ENCODE results near the gene ASPG. TPM values are rescaled to one million over a fixed set of nuclear protein-coding genes. Genes with fewer than 3 reads are reported as not detected.

The ASPG gene
- total and polyA plus RNA-seq, 2 donors (not counting 1 experiment from before 2014, with no cell fraction given) = not detected

- Histone ChIP-seq H2AFZ (ENCODE audit: low read length) (no peak overlapping the region), H3K36me3 (ENCODE audit: control insufficient read depth, insufficient read depth, low read length) (no peaks in the 10 kb centered on the region), H3K79me2 (ENCODE audit: control insufficient read depth, insufficient read depth, low read length) (no peaks in the 10 kb centered on the region), H3K27ac (ENCODE audit: insufficient read depth, low read length) (no peak overlapping the region), H3K4me1 (ENCODE audit: control insufficient read depth, extremely low read depth, insufficient read depth, low read length) (no peaks in the 10 kb centered on the region), H4K20me1 (ENCODE audit: control insufficient read depth, extremely low read depth, insufficient read depth, low read length) (no peaks in the 10 kb centered on the region), H3K4me3 (replicated peaks in 1 of 4; ENCODE audit: control extremely low read depth in 1 of 4, insufficient read depth in 1 of 4, low read depth in 3 of 4, low read length in 4 of 4) (no peak overlapping the region), H3K9me3 (ENCODE audit: control insufficient read depth, insufficient read depth, low read depth, low read length) (no peaks in the 10 kb centered on the region), H3K27me3 (ENCODE audit: control insufficient read depth, insufficient read depth, low read length) (peaks cover 15% of the 10 kb centered on the region), H3K4me2 (ENCODE audit: extremely low read depth, insufficient read depth, low read length) (no peak overlapping the region), H3K9ac (ENCODE audit: insufficient read depth, low read length) (no peak overlapping the region)
- no peak for DNase-seq (ENCODE audit: low read depth in 2 of 2)
- no peak for TF ChIP-seq CTCF (conservative IDR thresholded peaks at IDR 0.05 in 1 of 2, IDR thresholded peaks at IDR 0.05 in 1 of 2; ENCODE audit: low read depth in 1 of 2, low read length in 2 of 2)
- peak; percentile 78 for TF ChIP-seq EZH2 (IDR thresholded peaks at IDR 0.05; ENCODE audit: low read length, missing control alignments)
Measured at GRCh38 chr14:104136472-104137296, 51.2 kb downstream of the ASPG start.

GRCh38 chr14:104137297-104138097 lies 52.0 kb downstream of the ASPG start:
- Histone ChIP-seq H3K36me3 (ENCODE audit: control insufficient read depth, insufficient read depth, low read length) (no peaks in the 10 kb centered on the region), H3K9me3 (ENCODE audit: control insufficient read depth, insufficient read depth, low read depth, low read length) (no peaks in the 10 kb centered on the region), H3K9ac (ENCODE audit: insufficient read depth, low read length) (no peak overlapping the region), H3K4me1 (ENCODE audit: control insufficient read depth, extremely low read depth, insufficient read depth, low read length) (no peaks in the 10 kb centered on the region), H3K27ac (ENCODE audit: insufficient read depth, low read length) (no peak overlapping the region), H3K4me3 (replicated peaks in 1 of 4; ENCODE audit: control extremely low read depth in 1 of 4, insufficient read depth in 1 of 4, low read depth in 3 of 4, low read length in 4 of 4) (peak overlapping the region in 1 of 4 experiments; percentile 38), H3K4me2 (ENCODE audit: extremely low read depth, insufficient read depth, low read length) (peak overlapping the region; percentile 40), H2AFZ (ENCODE audit: low read length) (no peak overlapping the region), H3K79me2 (ENCODE audit: control insufficient read depth, insufficient read depth, low read length) (no peaks in the 10 kb centered on the region), H4K20me1 (ENCODE audit: control insufficient read depth, extremely low read depth, insufficient read depth, low read length) (no peaks in the 10 kb centered on the region), H3K27me3 (ENCODE audit: control insufficient read depth, insufficient read depth, low read length) (peaks cover 15% of the 10 kb centered on the region)
- peak; percentile 6 to 19 for DNase-seq (ENCODE audit: low read depth in 2 of 2)
- TF ChIP-seq EZH2 (IDR thresholded peaks at IDR 0.05; ENCODE audit: low read length, missing control alignments) (no peak), CTCF (conservative IDR thresholded peaks at IDR 0.05 in 1 of 2, IDR thresholded peaks at IDR 0.05 in 1 of 2; ENCODE audit: low read depth in 1 of 2, low read length in 2 of 2) (peak; percentile 32 to 63)

DNA sequence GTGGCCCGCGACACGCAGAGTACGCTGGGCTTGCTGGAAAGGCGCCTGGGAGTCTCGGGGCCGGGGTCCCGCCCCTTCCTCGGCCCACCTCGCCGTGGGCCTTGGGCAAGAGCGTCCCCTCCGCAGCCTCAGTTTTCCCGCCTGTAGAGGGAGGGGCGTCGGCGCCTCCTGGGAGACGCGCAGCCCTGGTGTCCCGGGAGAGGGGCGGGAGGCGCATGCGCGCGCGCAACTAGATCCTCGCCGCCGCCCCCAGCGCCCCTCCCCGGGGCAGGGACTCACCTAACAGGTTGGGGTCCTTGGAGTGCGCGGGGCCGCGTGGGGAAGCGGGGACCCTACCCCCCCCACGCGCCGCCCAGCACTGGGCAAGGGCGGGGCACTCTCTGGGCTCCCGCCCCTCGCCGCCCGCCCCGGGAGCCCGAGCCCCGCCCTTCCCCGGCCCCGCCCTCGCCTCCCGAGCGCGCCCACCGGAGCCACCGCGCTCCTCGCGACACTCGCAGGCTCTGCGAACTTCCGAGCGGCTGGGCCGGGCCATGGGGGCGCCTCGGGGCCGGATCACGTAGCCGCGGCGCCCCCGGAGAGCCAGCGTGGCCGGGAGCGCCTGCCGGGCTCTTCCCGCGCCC lies 52.7 kb downstream of the ASPG start, which contains the start of gene KIF26A:
KIF26A (plus strand) TSS at position 490 of the 620 bp plus-strand sequence. CDS start 136 bp downstream, outside the sequence.
- Histone ChIP-seq H3K79me2 (ENCODE audit: control insufficient read depth, insufficient read depth, low read length) (no peaks in the 10 kb centered on the region), H3K4me2 (ENCODE audit: extremely low read depth, insufficient read depth, low read length) (peak within 1 kb of the TSS; percentile 40), H3K27ac (ENCODE audit: insufficient read depth, low read length) (no peak within 1 kb of the TSS), H3K36me3 (ENCODE audit: control insufficient read depth, insufficient read depth, low read length) (no peaks in the 10 kb centered on the region), H3K9ac (ENCODE audit: insufficient read depth, low read length) (no peak within 1 kb of the TSS), H2AFZ (ENCODE audit: low read length) (no peak within 1 kb of the TSS), H3K27me3 (ENCODE audit: control insufficient read depth, insufficient read depth, low read length) (peaks cover 15% of the 10 kb centered on the region), H3K9me3 (ENCODE audit: control insufficient read depth, insufficient read depth, low read depth, low read length) (no peaks in the 10 kb centered on the region), H4K20me1 (ENCODE audit: control insufficient read depth, extremely low read depth, insufficient read depth, low read length) (no peaks in the 10 kb centered on the region), H3K4me1 (ENCODE audit: control insufficient read depth, extremely low read depth, insufficient read depth, low read length) (no peaks in the 10 kb centered on the region), H3K4me3 (replicated peaks in 1 of 4; ENCODE audit: control extremely low read depth in 1 of 4, insufficient read depth in 1 of 4, low read depth in 3 of 4, low read length in 4 of 4) (peak within 1 kb of the TSS in 1 of 4 experiments; percentile 38)
- no peak for DNase-seq (ENCODE audit: low read depth in 2 of 2)
- TF ChIP-seq EZH2 (IDR thresholded peaks at IDR 0.05; ENCODE audit: low read length, missing control alignments) (no peak), CTCF (conservative IDR thresholded peaks at IDR 0.05 in 1 of 2, IDR thresholded peaks at IDR 0.05 in 1 of 2; ENCODE audit: low read depth in 1 of 2, low read length in 2 of 2) (no peak)
